ENCODE data around the gene FANCE.

DNA sequence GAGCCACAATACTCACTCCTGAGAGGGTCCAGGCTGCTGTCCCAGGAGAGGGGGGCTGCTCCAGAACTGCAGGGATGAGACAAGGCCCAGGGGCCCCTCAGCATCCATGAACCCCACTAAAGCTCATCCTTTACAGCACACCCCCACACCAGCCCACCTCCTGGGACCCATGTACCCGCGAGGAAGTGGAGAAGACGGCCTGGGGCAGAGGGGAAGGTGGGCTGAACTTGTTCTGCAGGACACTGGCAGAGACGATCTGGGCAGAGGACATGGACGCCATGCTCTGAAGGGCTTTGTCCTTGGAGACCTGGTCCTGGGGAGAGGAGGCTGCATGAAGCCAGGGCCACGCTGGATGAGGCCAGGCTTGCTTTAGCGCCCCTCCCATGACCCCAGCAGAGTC lies 26.1 kb downstream of the FANCE start:
- TF ChIP-seq, protein P1, sequence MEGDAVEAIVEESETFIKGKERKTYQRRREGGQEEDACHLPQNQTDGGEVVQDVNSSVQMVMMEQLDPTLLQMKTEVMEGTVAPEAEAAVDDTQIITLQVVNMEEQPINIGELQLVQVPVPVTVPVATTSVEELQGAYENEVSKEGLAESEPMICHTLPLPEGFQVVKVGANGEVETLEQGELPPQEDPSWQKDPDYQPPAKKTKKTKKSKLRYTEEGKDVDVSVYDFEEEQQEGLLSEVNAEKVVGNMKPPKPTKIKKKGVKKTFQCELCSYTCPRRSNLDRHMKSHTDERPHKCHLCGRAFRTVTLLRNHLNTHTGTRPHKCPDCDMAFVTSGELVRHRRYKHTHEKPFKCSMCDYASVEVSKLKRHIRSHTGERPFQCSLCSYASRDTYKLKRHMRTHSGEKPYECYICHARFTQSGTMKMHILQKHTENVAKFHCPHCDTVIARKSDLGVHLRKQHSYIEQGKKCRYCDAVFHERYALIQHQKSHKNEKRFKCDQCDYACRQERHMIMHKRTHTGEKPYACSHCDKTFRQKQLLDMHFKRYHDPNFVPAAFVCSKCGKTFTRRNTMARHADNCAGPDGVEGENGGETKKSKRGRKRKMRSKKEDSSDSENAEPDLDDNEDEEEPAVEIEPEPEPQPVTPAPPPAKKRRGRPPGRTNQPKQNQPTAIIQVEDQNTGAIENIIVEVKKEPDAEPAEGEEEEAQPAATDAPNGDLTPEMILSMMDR (IDR thresholded peaks at IDR 0.05), result no peak
- TF ChIP-seq POLR2A (IDR thresholded peaks at IDR 0.05), result no peak
- peak; percentile 2 for TF ChIP-seq POLR2AphosphoS5 (IDR thresholded peaks at IDR 0.05)

Measured in gastroesophageal sphincter (tissue), 3 donors.